IMR-90 (cell line): ENCODE data around the gene TMEM209. TPM values are rescaled to one million over a fixed set of nuclear protein-coding genes. Genes with fewer than 3 reads are reported as not detected.

Experiments
- ATAC-seq: fragments of 200-7000 bp; cut with Tn5 transposase; 2 replicates; pipeline ENCODE4 v1.9.1; 2020; ENCODE audit warnings: low read depth, mild to moderate bottlenecking, moderate library complexity
- BruUV-seq: library from RNA; stranded (reverse); fragments of 400-500 nt; replicated peaks from 2 replicates; lab custom pipeline; 2021; lab: Mats Ljungman, UMichigan
- CTCF ChIA-PET: fragments of 300-600 bp; formaldehyde crosslinking; extraction: SDS; loops from one replicate; lab custom pipeline; 2021; ENCODE audit warnings: antibody characterized with exemption; lab: Yijun Ruan, JAX
- POLR2A ChIA-PET: fragments of 300-600 bp; sonication (Branson Sonifier 250); formaldehyde crosslinking; loops from one replicate; lab custom pipeline; 2022; ENCODE audit warnings: antibody characterized with exemption; ENCODE audit not compliant: unreplicated experiment; lab: Charles Lee
- DNase-seq: peaks from one replicate; pipeline ENCODE4 v3.0.0; 2013
- H2AFZ ChIP-seq: replicated peaks from 2 replicates; pipeline ENCODE3; 2013; ENCODE audit warnings: low read length, mild to moderate bottlenecking; ENCODE audit not compliant: poor library complexity
- H2AK5ac ChIP-seq: 2 replicates; pipeline ENCODE4 v1.6.1; 2013; ENCODE audit warnings: low read depth, low read length, inconsistent platforms
- H2AK9ac ChIP-seq: replicated peaks from 2 replicates; pipeline ENCODE3; 2013; ENCODE audit warnings: mild to moderate bottlenecking, low read depth, low read length, moderate library complexity; ENCODE audit not compliant: poor library complexity
- H2BK120ac ChIP-seq: 2 replicates; pipeline ENCODE4 v1.6.1; 2013; ENCODE audit warnings: low read depth, low read length, inconsistent platforms
- H2BK15ac ChIP-seq: 3 replicates; pipeline ENCODE4 v1.6.1; 2013; ENCODE audit warnings: low read depth, low read length, inconsistent platforms
- H2BK20ac ChIP-seq: 2 replicates; pipeline ENCODE4 v1.6.1; 2013; ENCODE audit warnings: low read depth, mild to moderate bottlenecking, inconsistent platforms, low read length, moderate library complexity
- H2BK5ac ChIP-seq: 2 replicates; pipeline ENCODE4 v1.6.1; 2013; ENCODE audit warnings: mild to moderate bottlenecking, low read depth, low read length, inconsistent platforms; ENCODE audit not compliant: poor library complexity, severe bottlenecking
- H3K14ac ChIP-seq: replicated peaks from 2 replicates; pipeline ENCODE4 v1.6.1; 2013; ENCODE audit warnings: low read depth, low read length, inconsistent platforms
- H3K18ac ChIP-seq: 2 replicates; pipeline ENCODE4 v1.6.1; 2013; ENCODE audit warnings: low read depth, low read length, control low read depth
- H3K23ac ChIP-seq: 2 replicates; pipeline ENCODE4 v1.6.1; 2013; ENCODE audit warnings: low read depth, low read length, inconsistent platforms
- H3K27ac ChIP-seq: 2 replicates; pipeline ENCODE4 v1.5.1; 2013; ENCODE audit warnings: mild to moderate bottlenecking, control low read depth, low read length; ENCODE audit not compliant: insufficient read depth
- H3K27me3 ChIP-seq: 2 replicates; pipeline ENCODE4 v1.6.1; 2013; ENCODE audit warnings: low read length; ENCODE audit not compliant: control insufficient read depth, insufficient read depth
- H3K36me3 ChIP-seq: 2 replicates; pipeline ENCODE4 v1.6.1; 2013; ENCODE audit warnings: low read length, mixed read lengths; ENCODE audit not compliant: control insufficient read depth, insufficient read depth
- H3K4ac ChIP-seq: 2 replicates; pipeline ENCODE4 v1.6.1; 2013; ENCODE audit warnings: low read depth, low read length, inconsistent platforms
- H3K4me1 ChIP-seq: 2 replicates; pipeline ENCODE4 v1.6.1; 2013; ENCODE audit warnings: low read length, mixed read lengths; ENCODE audit not compliant: control insufficient read depth, insufficient read depth
- H3K4me2 ChIP-seq: 2 replicates; pipeline ENCODE4 v1.6.1; 2013; ENCODE audit warnings: low read depth, mild to moderate bottlenecking, control low read depth, low read length, moderate library complexity
- H3K4me3 ChIP-seq: 2 replicates; pipeline ENCODE4 v1.5.1; 2013; ENCODE audit warnings: low read depth, mild to moderate bottlenecking, control low read depth, low read length, moderate library complexity; ENCODE audit not compliant: insufficient read depth
- H3K56ac ChIP-seq: 2 replicates; pipeline ENCODE4 v1.6.1; 2013; ENCODE audit warnings: low read length, inconsistent platforms; ENCODE audit not compliant: insufficient read depth; ENCODE audit errors: extremely low read depth
- H3K79me1 ChIP-seq, 2 experiments: 2 replicates each; pipeline ENCODE4 v1.6.1; 2013; ENCODE audit warnings: low read length in 2 of 2, inconsistent platforms in 1 of 2, low read depth in 1 of 2
- H3K9ac ChIP-seq: 2 replicates; pipeline ENCODE4 v1.6.1; 2013; ENCODE audit warnings: low read depth, low read length, control low read depth
- H3K9me1 ChIP-seq: 2 replicates; pipeline ENCODE4 v1.6.1; 2013; ENCODE audit warnings: low read length, inconsistent platforms; ENCODE audit not compliant: insufficient read depth
- H3K9me3 ChIP-seq: 2 replicates; pipeline ENCODE4 v1.6.1; 2013; ENCODE audit warnings: low read length; ENCODE audit not compliant: control insufficient read depth, insufficient read depth
- H4K20me1 ChIP-seq: 2 replicates; pipeline ENCODE4 v1.6.1; 2013; ENCODE audit warnings: low read length, inconsistent platforms; ENCODE audit not compliant: insufficient read depth
- H4K5ac ChIP-seq: 2 replicates; pipeline ENCODE4 v1.6.1; 2013; ENCODE audit warnings: mild to moderate bottlenecking, low read depth, low read length, control low read depth
- H4K8ac ChIP-seq, 2 experiments: 2 replicates each; pipeline ENCODE4 v1.6.1; 2013; ENCODE audit warnings: low read depth in 2 of 2, low read length in 2 of 2, control low read depth in 1 of 2, inconsistent platforms in 1 of 2
- H4K91ac ChIP-seq: 2 replicates; pipeline ENCODE4 v1.6.1; 2013; ENCODE audit warnings: low read depth, low read length, inconsistent platforms; ENCODE audit not compliant: insufficient read depth
- BHLHE40 ChIP-seq: fragments of 150-350 bp; IDR thresholded peaks from 2 replicates; pipeline ENCODE4 v1.6.1; 2016; ENCODE audit warnings: mild to moderate bottlenecking, low read depth, low read length
- CEBPB ChIP-seq: IDR thresholded peaks from 2 replicates; pipeline ENCODE4 v1.6.1; 2012; ENCODE audit warnings: low read depth, low read length, improper control_type of control experiment
- CHD1 ChIP-seq: IDR thresholded peaks from 2 replicates; pipeline ENCODE4 v1.6.1; 2012; ENCODE audit warnings: low read depth, low read length, improper control_type of control experiment
- CTCF ChIP-seq: conservative IDR thresholded peaks from 2 replicates; pipeline ENCODE4 v1.5.1; 2012; ENCODE audit warnings: mild to moderate bottlenecking, low read depth, low read length, improper control_type of control experiment
- ELK1 ChIP-seq: fragments of 150-350 bp; IDR thresholded peaks from 2 replicates; pipeline ENCODE4 v1.6.1; 2016; ENCODE audit warnings: low read depth, mild to moderate bottlenecking, low read length, moderate library complexity, borderline replicate concordance
- FOS ChIP-seq: fragments of 150-350 bp; IDR thresholded peaks from 2 replicates; pipeline ENCODE4 v1.6.1; 2016; ENCODE audit warnings: low read depth, low read length
- MAFK ChIP-seq: IDR thresholded peaks from 2 replicates; pipeline ENCODE4 v1.6.1; 2012; ENCODE audit warnings: low read depth, low read length, improper control_type of control experiment
- MAZ ChIP-seq: IDR thresholded peaks from 2 replicates; pipeline ENCODE4 v1.6.1; 2012; ENCODE audit warnings: low read depth, mild to moderate bottlenecking, low read length, improper control_type of control experiment, moderate library complexity, borderline replicate concordance
- MXI1 ChIP-seq: IDR thresholded peaks from 2 replicates; pipeline ENCODE4 v1.6.1; 2012; ENCODE audit warnings: low read depth, mild to moderate bottlenecking, low read length, moderate library complexity, borderline replicate concordance
- NFE2L2 ChIP-seq: fragments of 150-350 bp; IDR thresholded peaks from 2 replicates; pipeline ENCODE4 v1.6.1; 2016; ENCODE audit warnings: low read depth, mild to moderate bottlenecking, low read length
- POLR2A ChIP-seq: IDR thresholded peaks from 2 replicates; pipeline ENCODE4 v1.6.1; 2012; ENCODE audit warnings: mild to moderate bottlenecking, low read depth, low read length
- RAD21 ChIP-seq: IDR thresholded peaks from 2 replicates; pipeline ENCODE4 v1.6.1; 2012; ENCODE audit warnings: low read length, improper control_type of control experiment
- RCOR1 ChIP-seq: IDR thresholded peaks from 2 replicates; pipeline ENCODE4 v1.6.1; 2012; ENCODE audit warnings: mild to moderate bottlenecking, low read length, improper control_type of control experiment; ENCODE audit not compliant: insufficient replicate concordance
- RFX5 ChIP-seq: IDR thresholded peaks from 2 replicates; pipeline ENCODE4 v1.8.0; 2012; ENCODE audit warnings: low read depth, mild to moderate bottlenecking, low read length, moderate library complexity
- SMC3 ChIP-seq: fragments of 150-350 bp; IDR thresholded peaks from 2 replicates; pipeline ENCODE4 v1.6.1; 2016; ENCODE audit warnings: low read depth, mild to moderate bottlenecking, antibody characterized with exemption, low read length, moderate library complexity
- USF2 ChIP-seq: fragments of 150-350 bp; IDR thresholded peaks from 2 replicates; pipeline ENCODE4 v1.6.1; 2017; ENCODE audit warnings: mild to moderate bottlenecking, antibody characterized with exemption, low read length, low read depth
- WGBS, 2 experiments: methylation state at CpG; one replicate each; pipeline versions ENCODE4 v1.1.5 to v1.1.7; 2013; ENCODE audit warnings: missing lambda C conversion rate in 2 of 2; ENCODE audit not compliant: insufficient read length in 1 of 2; ENCODE audit errors: extremely low coverage in 2 of 2; 5-methylcytosine and 5-hydroxymethylcytosine counted together
- dilution Hi-C: fragments of 300-500 bp; cut with HindIII; formaldehyde crosslinking; loops from one replicate; pipeline ENCODE4 v1.14.3; 2018; ENCODE audit warnings: low sequenced_read_pairs; ENCODE audit not compliant: unreplicated experiment
- in situ Hi-C: fragments of 300-500 bp; cut with MboI; formaldehyde crosslinking; loops from 3 replicates; pipeline ENCODE4 v1.14.3; 2019; ENCODE audit warnings: low sequenced_read_pairs, inconsistent platforms, mixed read lengths
- intact Hi-C: fragments of 100-400 bp; cut with micrococcal nuclease; formaldehyde crosslinking; loops from 2 replicates; pipeline ENCODE4 v1.10.0; 2022
- polyA plus RNA-seq, 3 experiments: library from polyadenylated mRNA; depleted of rRNA; stranded (reverse); fragments of >200 nt; gene quantifications; 2 replicates each; pipeline ENCODE4 v1.2.3, GENCODE V29; 2012; ENCODE audit warnings: low replicate concordance in 1 of 3
- total RNA-seq: library from RNA; depleted of rRNA; stranded (reverse); fragments of >200 nt; gene quantifications from 2 replicates; pipeline ENCODE4 v1.2.3, GENCODE V29; 2012

TMEM209 gene
- total and polyA plus RNA-seq, 2 of the 4 experiments (the other 2 are of a cell fraction) = 8.0 to 11.3 TPM

- Histone ChIP-seq H2BK15ac (no peak overlapping the region), H4K8ac (no peak overlapping the region), H4K91ac (no peak overlapping the region), H3K18ac (no peak overlapping the region), H3K4me2 (no peak overlapping the region), H3K4me3 (no peak overlapping the region), H2AK9ac (no peak overlapping the region), H3K56ac (no peak overlapping the region), H3K27ac (no peak overlapping the region), H3K36me3 (peaks cover 19% of the 10 kb centered on the region), H3K4ac (no peak overlapping the region), H3K79me1 (peaks cover 3% of the 10 kb centered on the region in 2 experiments; a peak in 1 of 4 replicates), H3K9ac (no peak overlapping the region), H4K5ac (no peak overlapping the region), H3K9me3 (no peaks in the 10 kb centered on the region), H3K23ac (no peak overlapping the region), H2BK120ac (no peak overlapping the region), H2BK5ac (no peak overlapping the region), H3K4me1 (peaks cover 17% of the 10 kb centered on the region), H3K9me1 (peaks cover 7% of the 10 kb centered on the region; the same call in 1 of the 2 replicates), H4K20me1 (no peaks in the 10 kb centered on the region), H3K27me3 (no peaks in the 10 kb centered on the region), H2AFZ (no peak overlapping the region), H2AK5ac (no peak overlapping the region), H2BK20ac (no peak overlapping the region), H3K14ac (no peak overlapping the region)
- ChIA-PET CTCF (no interaction called here), POLR2A (no interaction called here)
- dilution Hi-C loops = no loop called here
- TF ChIP-seq RAD21 (no peak), CHD1 (no peak), RCOR1 (no peak), RFX5 (no peak), USF2 (no peak), MAZ (no peak), CTCF (no peak), MXI1 (no peak), CEBPB (no peak), ELK1 (no peak), FOS (no peak), BHLHE40 (no peak), POLR2A (no peak), MAFK (no peak), NFE2L2 (no peak), SMC3 (no peak)
- BruUV-seq = no TSS peak
- ATAC-seq (no peak), DNase-seq (no peak)
- no CpG with 5 or more reads among the region's 4 CpGs for WGBS, 2 experiments
- in situ Hi-C loops = no loop called here
- intact Hi-C loops = no loop called here
Observed at GRCh38 chr7:130137207-130137606, 68.0 kb downstream of the TMEM209 start.
